Caco-2 (cell line): Measurements from ENCODE around the gene FMN1. TPM values are rescaled to one million over a fixed set of nuclear protein-coding genes. Genes with fewer than 3 reads are reported as not detected.

ENCODE experiments used
- BruUV-seq: library from RNA; stranded (reverse); fragments of 400-500 nt; replicated peaks from 2 replicates; lab custom pipeline; 2021; lab: Mats Ljungman, UMichigan
- CTCF ChIA-PET: fragments of 300-600 bp; sonication (Branson Sonifier 250); formaldehyde crosslinking; loops from one replicate; lab custom pipeline; 2022; ENCODE audit warnings: antibody characterized with exemption; lab: Charles Lee
- POLR2A ChIA-PET: fragments of 300-600 bp; sonication (Branson Sonifier 250); formaldehyde crosslinking; loops from one replicate; lab custom pipeline; 2022; ENCODE audit warnings: antibody characterized with exemption; lab: Charles Lee
- DNase-seq, 2 experiments: peaks; one replicate each; pipeline versions ENCODE4 v3.0.0 to v3.0.0-alpha.2; 2020 to 2022
- H3K27me3 ChIP-seq: replicated peaks from 2 replicates; pipeline ENCODE4 v1.6.0; 2011; ENCODE audit warnings: low read length; ENCODE audit not compliant: control insufficient read depth, insufficient read depth
- H3K36me3 ChIP-seq: 2 replicates; pipeline ENCODE4 v1.5.1; 2011; ENCODE audit warnings: low read length; ENCODE audit not compliant: control insufficient read depth, insufficient read depth
- H3K4me1 ChIP-seq: fragments of 250-450 bp; sonication (Bioruptor Pico); 2 replicates; pipeline ENCODE4 v1.5.1; 2020; ENCODE audit warnings: mild to moderate bottlenecking
- H3K4me3 ChIP-seq: 2 replicates; pipeline ENCODE4 v1.5.1; 2011; ENCODE audit warnings: low read depth, mild to moderate bottlenecking, control low read depth, low read length
- H3K9me3 ChIP-seq: fragments of 250-450 bp; sonication (Bioruptor Pico); 2 replicates; pipeline ENCODE4 v1.5.1; 2020; ENCODE audit warnings: mild to moderate bottlenecking, moderate library complexity
- H3K27ac Mint-ChIP-seq: one replicate; pipeline ENCODE4 v1.8.0; 2022; ENCODE audit warnings: mixed read lengths; ENCODE audit not compliant: unreplicated experiment
- H3K27me3 Mint-ChIP-seq: one replicate; pipeline ENCODE4 v1.8.0; 2022; ENCODE audit warnings: mixed read lengths; ENCODE audit not compliant: insufficient read depth, unreplicated experiment
- H3K36me3 Mint-ChIP-seq: one replicate; pipeline ENCODE4 v1.8.0; 2022; ENCODE audit warnings: mild to moderate bottlenecking, mixed read lengths; ENCODE audit not compliant: insufficient read depth, unreplicated experiment
- H3K4me1 Mint-ChIP-seq: one replicate; pipeline ENCODE4 v1.8.0; 2022; ENCODE audit warnings: low read depth, mixed read lengths; ENCODE audit not compliant: unreplicated experiment
- H3K4me3 Mint-ChIP-seq: one replicate; pipeline ENCODE4 v1.8.0; 2022; ENCODE audit warnings: mild to moderate bottlenecking, moderate library complexity, mixed read lengths; ENCODE audit not compliant: unreplicated experiment
- H3K9me3 Mint-ChIP-seq: one replicate; pipeline ENCODE4 v1.8.0; 2022; ENCODE audit warnings: mixed read lengths; ENCODE audit not compliant: unreplicated experiment
- CTCF ChIP-seq, 2 experiments: fragments of 200-600 bp in 1 of 2; IDR thresholded peaks; 1 replicate in 1 of 2; 2 replicates in 1 of 2; pipeline versions ENCODE4 v1.5.1 to v1.8.0; 2011 to 2022; ENCODE audit warnings: antibody characterized with exemption in 1 of 2, control low read depth in 1 of 2, inconsistent platforms in 1 of 2, low read depth in 1 of 2, low read length in 1 of 2, mild to moderate bottlenecking in 1 of 2, moderate library complexity in 1 of 2; ENCODE audit not compliant: insufficient read depth in 1 of 2, severe bottlenecking in 1 of 2, unreplicated experiment in 1 of 2
- intact Hi-C: fragments of 100-400 bp; cut with micrococcal nuclease; formaldehyde crosslinking; loops from one replicate; pipeline ENCODE4 v1.10.0; 2022; ENCODE audit not compliant: unreplicated experiment
- total RNA-seq: library from RNA; stranded (reverse); gene quantifications from 2 replicates; pipeline ENCODE4 v1.2.3, GENCODE V29; 2022

Gene FMN1
- total RNA-seq, 1 experiment from 2014 or later, result 1.6 TPM

- no TSS peak for BruUV-seq
- CTCF ChIA-PET, result interaction anchor here (0.8 to 2.1 kb wide), 2 partner anchors 14 to 302 kb away, joined by 3 to 8 read pairs; no protein-coding TSS in a partner anchor
- peaks cover 11% of the 10 kb centered on the region; the same call in 1 of the 2 replicates for H3K4me1 ChIP-seq
- no peak for DNase-seq
- H3K36me3 ChIP-seq, result no peaks in the 10 kb centered on the region
- peaks cover 11% of the 10 kb centered on the region for H3K27me3 Mint-ChIP-seq
- intact Hi-C loops, result loop anchor here (5.0 kb wide), 1 partner anchor 56 kb away; no protein-coding TSS in a partner anchor
- TF ChIP-seq CTCF (IDR thresholded peaks at IDR 0.05; ENCODE audit: insufficient read depth in 1 of 2, low read depth in 1 of 2, low read length in 1 of 2, severe bottlenecking in 1 of 2, unreplicated experiment in 1 of 2), result no peak
- no peaks in the 10 kb centered on the region for H3K9me3 ChIP-seq
- H3K4me3 ChIP-seq, result no peak overlapping the region
- H3K9me3 Mint-ChIP-seq, result no peaks in the 10 kb centered on the region
- no peaks in the 10 kb centered on the region for H3K36me3 Mint-ChIP-seq
- no peak overlapping the region for H3K4me3 Mint-ChIP-seq
- peaks cover 15% of the 10 kb centered on the region for H3K4me1 Mint-ChIP-seq
- H3K27me3 ChIP-seq, result no peaks in the 10 kb centered on the region
- no peak overlapping the region for H3K27ac Mint-ChIP-seq
- POLR2A ChIA-PET, result no interaction called here
These were observed 48.5 kb downstream of the FMN1 start for GRCh38 chr15:33146051-33146450.

DNA sequence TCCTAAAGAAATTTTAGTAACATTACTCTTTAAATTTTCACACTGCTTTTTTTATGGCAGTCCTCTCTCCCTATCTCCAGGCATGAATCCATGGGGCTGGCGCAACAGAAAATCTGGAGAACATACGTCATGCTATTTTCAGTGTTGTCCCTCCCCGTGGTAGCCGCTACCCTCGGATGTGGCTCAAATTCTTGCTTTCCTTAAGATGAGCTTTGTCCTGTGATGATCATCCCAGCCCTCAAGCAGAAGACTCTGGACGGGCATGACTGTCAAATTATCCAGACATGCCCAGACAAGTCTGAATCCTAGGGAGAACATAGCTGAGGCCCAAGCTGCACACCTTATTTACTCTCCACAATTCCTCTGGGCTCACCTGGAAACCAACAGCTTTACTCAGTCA lies 49.1 kb downstream of the FMN1 start:
- H3K27me3 Mint-ChIP-seq, result peaks cover 8% of the 10 kb centered on the region
- no peaks in the 10 kb centered on the region for H3K9me3 Mint-ChIP-seq
- H3K4me1 Mint-ChIP-seq, result peaks cover 10% of the 10 kb centered on the region
- DNase-seq, result peak; percentile 24 to 61
- H3K36me3 Mint-ChIP-seq, result no peaks in the 10 kb centered on the region
- POLR2A ChIA-PET, result no interaction called here
- TF ChIP-seq CTCF (IDR thresholded peaks at IDR 0.05; ENCODE audit: insufficient read depth in 1 of 2, low read depth in 1 of 2, low read length in 1 of 2, severe bottlenecking in 1 of 2, unreplicated experiment in 1 of 2), result no peak
- Histone ChIP-seq H3K9me3 (no peaks in the 10 kb centered on the region), H3K36me3 (no peaks in the 10 kb centered on the region), H3K27me3 (no peaks in the 10 kb centered on the region), H3K4me3 (no peak overlapping the region), H3K4me1 (peaks cover 10% of the 10 kb centered on the region; the same call in 1 of the 2 replicates)
- no peak overlapping the region for H3K4me3 Mint-ChIP-seq
- intact Hi-C loops, result loop anchor here (5.0 kb wide), 1 partner anchor 57 kb away; no protein-coding TSS in a partner anchor
- no peak overlapping the region for H3K27ac Mint-ChIP-seq
- CTCF ChIA-PET, result interaction anchor here (0.8 to 2.1 kb wide), 2 partner anchors 13 to 301 kb away, joined by 3 to 8 read pairs; no protein-coding TSS in a partner anchor
- no TSS peak for BruUV-seq

- Histone ChIP-seq H3K27me3 (no peaks in the 10 kb centered on the region), H3K4me3 (no peak overlapping the region), H3K9me3 (no peaks in the 10 kb centered on the region), H3K36me3 (no peaks in the 10 kb centered on the region), H3K4me1 (peaks cover 8% of the 10 kb centered on the region; the same call in 1 of the 2 replicates)
- H3K4me1 Mint-ChIP-seq, result peaks cover 10% of the 10 kb centered on the region
- no peaks in the 10 kb centered on the region for H3K36me3 Mint-ChIP-seq
- intact Hi-C loops, result no loop called here
- no peak for TF ChIP-seq CTCF (IDR thresholded peaks at IDR 0.05; ENCODE audit: insufficient read depth in 1 of 2, low read depth in 1 of 2, low read length in 1 of 2, severe bottlenecking in 1 of 2, unreplicated experiment in 1 of 2)
- H3K27me3 Mint-ChIP-seq, result peaks cover 8% of the 10 kb centered on the region
- CTCF ChIA-PET, result no interaction called here
- BruUV-seq, result no TSS peak
- no peak overlapping the region for H3K4me3 Mint-ChIP-seq
- no peak overlapping the region for H3K27ac Mint-ChIP-seq
- no peak for DNase-seq
- no peaks in the 10 kb centered on the region for H3K9me3 Mint-ChIP-seq
- POLR2A ChIA-PET, result no interaction called here
These were observed 51.8 kb downstream of the FMN1 start for GRCh38 chr15:33142708-33143107.
